ENCODE results near the gene LONP2. TPM values are rescaled to one million over a fixed set of nuclear protein-coding genes. Genes with fewer than 3 reads are reported as not detected.
"Not testable (repeated sequence)": the region's sequence is repeated elsewhere in the genome, so short reads cannot be mapped to it uniquely, and the experiment has no call there.

LONP2 gene
- total RNA-seq, 2 experiments from 2014 or later: 49.9 to 53.9 TPM

GRCh38 chr16:48299471-48299870 is 55.4 kb downstream of the LONP2 start:
- intact Hi-C loops (cut with micrococcal nuclease): no loop called here
- Mint-ChIP-seq H3K27ac (peak overlapping the region; percentile 65), H3K4me1 (ENCODE audit: low read depth) (peaks cover 12% of the 10 kb centered on the region), H3K4me3 (no peak overlapping the region), H3K36me3 (ENCODE audit: low read depth) (peaks cover 37% of the 10 kb centered on the region), H3K27me3 (ENCODE audit: low read depth) (no peaks in the 10 kb centered on the region), H3K9me3 (no peaks in the 10 kb centered on the region)
- CTCF ChIA-PET: no interaction called here
- DNase-seq: no peak

DNA sequence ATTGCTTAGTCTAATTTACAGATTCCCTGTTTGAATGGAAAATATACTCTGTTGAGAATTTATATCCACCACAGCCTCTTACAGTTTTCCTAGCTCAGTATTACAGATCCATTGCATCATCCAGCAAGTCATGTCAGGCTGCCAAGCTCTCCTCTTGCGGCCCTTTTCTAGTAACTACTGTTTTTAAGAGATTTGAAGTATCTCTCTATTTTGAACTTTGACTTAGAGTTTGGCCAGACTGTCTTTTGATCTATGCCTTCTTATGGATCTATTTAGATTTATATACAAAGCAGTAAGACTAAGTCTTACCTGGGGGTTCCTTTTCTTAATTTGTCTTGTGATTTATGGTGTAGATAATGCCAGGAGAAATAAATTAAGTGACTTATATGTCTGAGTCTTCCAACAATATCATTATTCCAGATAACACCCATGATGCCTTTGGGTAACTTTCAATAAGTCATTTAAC is 56.3 kb downstream of the LONP2 start:
- H3K27me3 Mint-ChIP-seq (ENCODE audit: low read depth): no peaks in the 10 kb centered on the region
- H3K4me1 Mint-ChIP-seq (ENCODE audit: low read depth): peaks cover 14% of the 10 kb centered on the region
- H3K4me3 Mint-ChIP-seq: no peak overlapping the region
- H3K36me3 Mint-ChIP-seq (ENCODE audit: low read depth): peaks cover 42% of the 10 kb centered on the region
- CTCF ChIA-PET: interaction anchor here (0.5 kb wide), 1 partner anchor 18 kb away, joined by 4 read pairs; no protein-coding TSS in a partner anchor
- intact Hi-C loops (cut with micrococcal nuclease): no loop called here
- H3K9me3 Mint-ChIP-seq: no peaks in the 10 kb centered on the region
- H3K27ac Mint-ChIP-seq: peak overlapping the region; percentile 79
- DNase-seq: peak; percentile 12

GRCh38 chr16:48308535-48308934 is 64.4 kb downstream of the LONP2 start:
- intact Hi-C loops (cut with micrococcal nuclease): no loop called here
- no peak for DNase-seq
- H3K27ac Mint-ChIP-seq: no peak overlapping the region
- no peaks in the 10 kb centered on the region for H3K27me3 Mint-ChIP-seq (ENCODE audit: low read depth)
- H3K9me3 Mint-ChIP-seq: peaks cover 43% of the 10 kb centered on the region
- peaks cover 84% of the 10 kb centered on the region for H3K36me3 Mint-ChIP-seq (ENCODE audit: low read depth)
- no peak overlapping the region for H3K4me3 Mint-ChIP-seq
- peaks cover 8% of the 10 kb centered on the region for H3K4me1 Mint-ChIP-seq (ENCODE audit: low read depth)
- CTCF ChIA-PET: no interaction called here

- H3K27ac Mint-ChIP-seq: no peak overlapping the region
- H3K9me3 Mint-ChIP-seq: peaks cover 43% of the 10 kb centered on the region
- H3K4me1 Mint-ChIP-seq (ENCODE audit: low read depth): peaks cover 11% of the 10 kb centered on the region
- no peak overlapping the region for H3K4me3 Mint-ChIP-seq
- no peaks in the 10 kb centered on the region for H3K27me3 Mint-ChIP-seq (ENCODE audit: low read depth)
- CTCF ChIA-PET: no interaction called here
- no peak for DNase-seq
- peaks cover 78% of the 10 kb centered on the region for H3K36me3 Mint-ChIP-seq (ENCODE audit: low read depth)
- intact Hi-C loops (cut with micrococcal nuclease): no loop called here
These were observed 67.0 kb downstream of the LONP2 start for GRCh38 chr16:48310908-48311641.

GRCh38 chr16:48313905-48314304 is 69.8 kb downstream of the LONP2 start:
- intact Hi-C loops (cut with micrococcal nuclease); DNase-seq; CTCF ChIA-PET; H3K27me3 Mint-ChIP-seq (ENCODE audit: low read depth); H3K4me3 Mint-ChIP-seq; H3K27ac Mint-ChIP-seq: not testable (repeated sequence)
- Mint-ChIP-seq H3K4me1 (ENCODE audit: low read depth) (peaks cover 31% of the 10 kb centered on the region), H3K9me3 (peaks cover 28% of the 10 kb centered on the region), H3K36me3 (ENCODE audit: low read depth) (peaks cover 62% of the 10 kb centered on the region)

DNA sequence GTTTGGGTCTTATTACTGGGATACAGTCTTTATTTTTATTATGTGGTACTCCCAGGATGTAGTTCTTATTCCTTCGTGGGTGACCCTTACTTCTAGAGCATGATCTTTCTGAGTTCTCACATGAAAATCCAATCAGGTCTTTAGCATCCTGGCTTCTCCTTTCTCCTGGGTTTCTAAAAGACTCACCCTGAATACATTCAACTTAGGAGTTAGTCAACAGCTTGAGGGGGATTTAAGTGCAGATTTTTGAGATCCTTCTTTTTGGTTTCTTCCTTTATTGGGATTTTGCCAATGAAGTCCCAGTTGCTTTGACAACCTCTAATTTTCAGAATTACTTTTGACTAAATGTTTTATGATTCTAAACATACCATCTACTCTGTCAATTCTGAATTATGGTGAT is 72.9 kb downstream of the LONP2 start:
- Mint-ChIP-seq H3K27ac (no peak overlapping the region), H3K4me1 (ENCODE audit: low read depth) (peaks cover 44% of the 10 kb centered on the region), H3K4me3 (no peak overlapping the region), H3K9me3 (peaks cover 11% of the 10 kb centered on the region), H3K27me3 (ENCODE audit: low read depth) (no peaks in the 10 kb centered on the region), H3K36me3 (ENCODE audit: low read depth) (peaks cover 32% of the 10 kb centered on the region)
- CTCF ChIA-PET: interaction anchor here (0.9 kb wide), 1 partner anchor 65 kb away, joined by 4 read pairs; no protein-coding TSS in a partner anchor
- no peak for DNase-seq
- intact Hi-C loops (cut with micrococcal nuclease): loop anchor here (5.0 kb wide), 1 partner anchor 85 kb away; no protein-coding TSS in a partner anchor

DNA sequence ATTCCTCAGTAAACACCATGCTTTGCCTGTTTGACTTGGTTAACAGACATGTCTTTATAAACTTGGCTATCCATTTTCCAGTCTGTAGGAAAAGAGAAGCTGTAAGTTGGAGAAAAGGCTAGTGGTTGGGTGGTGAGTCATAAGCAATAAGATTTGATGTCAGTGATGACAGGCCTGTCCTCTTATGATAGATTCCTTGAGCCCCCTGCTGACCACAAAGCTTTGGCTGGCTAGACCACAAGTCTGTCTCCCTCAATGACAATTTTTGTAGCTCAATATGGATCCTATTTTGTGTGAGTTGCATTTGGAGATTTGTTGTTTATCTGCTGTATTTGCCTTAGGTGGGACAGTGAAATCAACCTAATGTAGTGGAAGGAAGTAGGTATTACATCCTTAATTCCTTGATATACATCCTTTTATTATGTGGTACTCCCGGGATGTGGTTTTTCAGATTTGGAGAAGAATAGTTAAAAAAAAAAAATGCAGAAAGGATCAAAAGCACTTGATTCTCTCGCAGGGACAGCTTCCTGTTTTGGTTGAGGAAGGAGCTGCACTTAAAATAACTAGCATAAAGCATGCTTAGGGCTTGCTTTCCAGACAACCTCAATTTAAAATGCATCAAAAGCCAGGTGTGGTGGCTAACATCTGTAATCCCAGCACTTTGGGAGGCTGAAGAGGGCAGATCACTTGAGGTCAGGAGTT is 73.7 kb downstream of the LONP2 start:
- H3K4me3 Mint-ChIP-seq: no peak overlapping the region

GRCh38 chr16:48318630-48319029 is 74.5 kb downstream of the LONP2 start:
- no peaks in the 10 kb centered on the region for H3K9me3 Mint-ChIP-seq
- CTCF ChIA-PET: interaction anchor here (0.6 to 1.5 kb wide), 4 partner anchors 19 to 760 kb away, joined by 3 to 5 read pairs (median 4); no protein-coding TSS in a partner anchor
- no peaks in the 10 kb centered on the region for H3K27me3 Mint-ChIP-seq (ENCODE audit: low read depth)
- H3K4me3 Mint-ChIP-seq: no peak overlapping the region
- H3K4me1 Mint-ChIP-seq (ENCODE audit: low read depth): peaks cover 47% of the 10 kb centered on the region
- DNase-seq: peak; percentile 45
- H3K36me3 Mint-ChIP-seq (ENCODE audit: low read depth): peaks cover 16% of the 10 kb centered on the region
- H3K27ac Mint-ChIP-seq: peak overlapping the region; percentile 60
- intact Hi-C loops (cut with micrococcal nuclease): loop anchor here (5.0 kb wide), 1 partner anchor 86 kb away; no protein-coding TSS in a partner anchor

More for the DNA sequence above, 73.7 kb downstream of the LONP2 start:
- Mint-ChIP-seq H3K4me1 (ENCODE audit: low read depth) (peaks cover 46% of the 10 kb centered on the region), H3K27me3 (ENCODE audit: low read depth) (no peaks in the 10 kb centered on the region), H3K36me3 (ENCODE audit: low read depth) (peaks cover 25% of the 10 kb centered on the region), H3K27ac (peak overlapping the region; percentile 17), H3K9me3 (peaks cover 4% of the 10 kb centered on the region)
- intact Hi-C loops (cut with micrococcal nuclease): loop anchor here (5.0 kb wide), 1 partner anchor 85 kb away; no protein-coding TSS in a partner anchor
- CTCF ChIA-PET: interaction anchor here (0.6 to 1.5 kb wide), 3 partner anchors 33 to 759 kb away, joined by 4 to 5 read pairs (median 4); no protein-coding TSS in a partner anchor
- peak; percentile 30 for DNase-seq

DNA sequence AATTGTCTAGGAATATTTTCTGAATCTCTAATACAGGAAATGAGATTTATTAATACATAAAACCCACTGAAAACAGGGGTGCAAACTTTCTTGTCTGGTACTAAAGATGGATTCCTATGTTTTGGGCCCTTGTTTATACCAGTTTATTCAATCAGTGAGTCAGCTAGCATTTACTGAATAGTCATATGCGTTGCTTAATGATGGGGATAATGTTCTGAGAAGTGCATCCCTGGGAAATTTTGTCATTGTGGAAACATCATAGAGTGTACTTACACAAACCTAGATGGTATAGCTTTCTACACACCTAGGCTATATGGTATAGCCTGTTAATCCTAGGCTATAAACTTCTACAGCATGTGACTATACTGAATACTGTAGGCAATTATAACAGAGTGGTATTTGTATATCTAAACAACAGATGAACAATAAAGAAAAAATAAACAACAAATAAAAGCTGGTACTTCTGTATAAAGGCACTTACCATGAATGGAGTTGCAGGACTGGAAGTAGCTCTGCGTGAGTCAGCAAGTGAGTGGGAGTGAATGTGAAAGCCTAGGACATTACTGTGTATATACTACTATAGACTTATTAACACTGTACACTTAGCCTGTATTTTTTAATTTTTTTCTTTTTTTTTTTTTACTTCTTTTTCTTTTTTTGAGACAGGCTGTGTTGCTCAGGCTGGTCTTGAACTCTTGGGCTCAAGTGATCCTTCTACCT is 77.4 kb downstream of the LONP2 start:
- no peaks in the 10 kb centered on the region for H3K27me3 Mint-ChIP-seq (ENCODE audit: low read depth)
- no peak overlapping the region for H3K4me3 Mint-ChIP-seq
- CTCF ChIA-PET: interaction anchor here (2.1 kb wide), 1 partner anchor 302 kb away, joined by 11 read pairs; no protein-coding TSS in a partner anchor
- no peak overlapping the region for H3K27ac Mint-ChIP-seq
- peak; percentile 45 for DNase-seq
- peaks cover 51% of the 10 kb centered on the region for H3K4me1 Mint-ChIP-seq (ENCODE audit: low read depth)
- peaks cover 14% of the 10 kb centered on the region for H3K36me3 Mint-ChIP-seq (ENCODE audit: low read depth)
- no peaks in the 10 kb centered on the region for H3K9me3 Mint-ChIP-seq
- intact Hi-C loops (cut with micrococcal nuclease): no loop called here

GRCh38 chr16:48323783-48324775 is 80.0 kb downstream of the LONP2 start:
- H3K27me3 Mint-ChIP-seq (ENCODE audit: low read depth): no peaks in the 10 kb centered on the region
- intact Hi-C loops (cut with micrococcal nuclease): no loop called here
- CTCF ChIA-PET: interaction anchor here (1.5 kb wide), 1 partner anchor 299 kb away, joined by 5 read pairs; no protein-coding TSS in a partner anchor
- no peaks in the 10 kb centered on the region for H3K9me3 Mint-ChIP-seq
- DNase-seq: no peak
- H3K4me3 Mint-ChIP-seq: no peak overlapping the region
- H3K27ac Mint-ChIP-seq: no peak overlapping the region
- H3K36me3 Mint-ChIP-seq (ENCODE audit: low read depth): peaks cover 14% of the 10 kb centered on the region
- peaks cover 30% of the 10 kb centered on the region for H3K4me1 Mint-ChIP-seq (ENCODE audit: low read depth)

DNA sequence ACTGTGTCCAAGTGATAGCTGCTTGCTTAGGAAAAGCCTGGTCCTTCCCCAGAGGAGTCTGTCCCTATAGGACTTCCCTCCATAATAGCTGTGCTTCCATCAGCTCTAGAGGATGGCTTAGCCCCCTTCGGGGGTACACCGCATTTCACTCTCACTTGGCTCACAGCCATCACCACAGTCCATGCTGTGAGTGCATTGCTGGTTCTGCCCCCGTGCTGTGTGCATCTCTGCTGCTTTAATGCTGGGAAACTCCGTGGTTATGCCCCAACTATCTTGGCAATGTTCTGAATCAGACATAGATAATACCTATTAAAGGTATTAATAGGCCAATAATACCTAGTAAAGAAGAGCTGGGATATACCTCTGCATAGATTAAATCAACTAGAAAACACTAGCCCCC is 82.8 kb downstream of the LONP2 start:
- H3K9me3 Mint-ChIP-seq: no peaks in the 10 kb centered on the region
- CTCF ChIA-PET: no interaction called here
- intact Hi-C loops (cut with micrococcal nuclease): no loop called here
- peaks cover 21% of the 10 kb centered on the region for H3K36me3 Mint-ChIP-seq (ENCODE audit: low read depth)
- no peak overlapping the region for H3K4me3 Mint-ChIP-seq
- peaks cover 19% of the 10 kb centered on the region for H3K4me1 Mint-ChIP-seq (ENCODE audit: low read depth)
- H3K27ac Mint-ChIP-seq: no peak overlapping the region
- no peak for DNase-seq
- no peaks in the 10 kb centered on the region for H3K27me3 Mint-ChIP-seq (ENCODE audit: low read depth)

All from activated naive CD4-positive, alpha-beta T cell treated with anti-CD3 and anti-CD28 coated beads for 36 hours (primary cell).